ENCODE measurements around the gene HSF2.

GRCh38 chr6:122458087-122458486, 58.6 kb downstream of the HSF2 start:
- TF ChIP-seq POLR2A (IDR thresholded peaks at IDR 0.05) (no peak), CTCF (IDR thresholded peaks at IDR 0.05) (no peak)

Data from esophagus squamous epithelium (tissue), 4 donors.